ENCODE data around the gene AKAP1. TPM values are rescaled to one million over a fixed set of nuclear protein-coding genes. Genes with fewer than 3 reads are reported as not detected.

AKAP1 gene
- total and polyA plus RNA-seq, 3 donors from 2014 or later, result 73.0 to 304 (median 224) TPM

GRCh38 chr17:57110579-57111325 lies 25.7 kb downstream of the AKAP1 start:
- WGBS, 2 donors, result 57 to 62% methylated on average over 9 to 12 of the region's 12 CpGs
- no peak for DNase-seq
- Histone ChIP-seq H3K27me3 (no peaks in the 10 kb centered on the region), H3K36me3 (ENCODE audit: low read depth, missing control alignments) (no peaks in the 10 kb centered on the region), H3K27ac (no peak overlapping the region), H3K4me1 (peaks cover 13% of the 10 kb centered on the region), H3K4me3 (no peak overlapping the region), H3K9me3 (no peaks in the 10 kb centered on the region)
- intact Hi-C loops (cut with DNase I; ENCODE audit: low total_unique reads), result no loop called here
- no peak for TF ChIP-seq POLR2A (IDR thresholded peaks at IDR 0.05)
- TF ChIP-seq, protein P1, sequence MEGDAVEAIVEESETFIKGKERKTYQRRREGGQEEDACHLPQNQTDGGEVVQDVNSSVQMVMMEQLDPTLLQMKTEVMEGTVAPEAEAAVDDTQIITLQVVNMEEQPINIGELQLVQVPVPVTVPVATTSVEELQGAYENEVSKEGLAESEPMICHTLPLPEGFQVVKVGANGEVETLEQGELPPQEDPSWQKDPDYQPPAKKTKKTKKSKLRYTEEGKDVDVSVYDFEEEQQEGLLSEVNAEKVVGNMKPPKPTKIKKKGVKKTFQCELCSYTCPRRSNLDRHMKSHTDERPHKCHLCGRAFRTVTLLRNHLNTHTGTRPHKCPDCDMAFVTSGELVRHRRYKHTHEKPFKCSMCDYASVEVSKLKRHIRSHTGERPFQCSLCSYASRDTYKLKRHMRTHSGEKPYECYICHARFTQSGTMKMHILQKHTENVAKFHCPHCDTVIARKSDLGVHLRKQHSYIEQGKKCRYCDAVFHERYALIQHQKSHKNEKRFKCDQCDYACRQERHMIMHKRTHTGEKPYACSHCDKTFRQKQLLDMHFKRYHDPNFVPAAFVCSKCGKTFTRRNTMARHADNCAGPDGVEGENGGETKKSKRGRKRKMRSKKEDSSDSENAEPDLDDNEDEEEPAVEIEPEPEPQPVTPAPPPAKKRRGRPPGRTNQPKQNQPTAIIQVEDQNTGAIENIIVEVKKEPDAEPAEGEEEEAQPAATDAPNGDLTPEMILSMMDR (IDR thresholded peaks at IDR 0.05), result no peak

- WGBS, 2 donors, result 61 to 78% methylated on average over 3 of the region's 3 CpGs
These were observed 26.3 kb downstream of the AKAP1 start for GRCh38 chr17:57111386-57111785.

GRCh38 chr17:57113011-57113410 lies 28.0 kb downstream of the AKAP1 start:
- peaks cover 13% of the 10 kb centered on the region for H3K4me1 ChIP-seq
- no peaks in the 10 kb centered on the region for H3K27me3 ChIP-seq
- intact Hi-C loops (cut with DNase I; ENCODE audit: low total_unique reads), result no loop called here
- WGBS, 2 donors, result 81 to 82% methylated on average over 6 of the region's 6 CpGs
- H3K36me3 ChIP-seq (ENCODE audit: low read depth, missing control alignments), result no peaks in the 10 kb centered on the region
- no peak overlapping the region for H3K27ac ChIP-seq
- DNase-seq, result no peak
- no peak overlapping the region for H3K4me3 ChIP-seq
- TF ChIP-seq, protein P1 (IDR thresholded peaks at IDR 0.05), result no peak
- TF ChIP-seq POLR2A (IDR thresholded peaks at IDR 0.05), result no peak
- no peaks in the 10 kb centered on the region for H3K9me3 ChIP-seq

More at GRCh38 chr17:57111386-57111785, 26.3 kb downstream of the AKAP1 start:
- no peak overlapping the region for H3K4me3 ChIP-seq
- H3K36me3 ChIP-seq (ENCODE audit: low read depth, missing control alignments), result no peaks in the 10 kb centered on the region
- H3K27ac ChIP-seq, result no peak overlapping the region
- H3K9me3 ChIP-seq, result no peaks in the 10 kb centered on the region
- H3K27me3 ChIP-seq, result no peaks in the 10 kb centered on the region
- peaks cover 13% of the 10 kb centered on the region for H3K4me1 ChIP-seq
- no peak for DNase-seq
- TF ChIP-seq POLR2A (IDR thresholded peaks at IDR 0.05), result no peak
- TF ChIP-seq, protein P1 (IDR thresholded peaks at IDR 0.05), result no peak
- intact Hi-C loops (cut with DNase I; ENCODE audit: low total_unique reads), result no loop called here

DNA sequence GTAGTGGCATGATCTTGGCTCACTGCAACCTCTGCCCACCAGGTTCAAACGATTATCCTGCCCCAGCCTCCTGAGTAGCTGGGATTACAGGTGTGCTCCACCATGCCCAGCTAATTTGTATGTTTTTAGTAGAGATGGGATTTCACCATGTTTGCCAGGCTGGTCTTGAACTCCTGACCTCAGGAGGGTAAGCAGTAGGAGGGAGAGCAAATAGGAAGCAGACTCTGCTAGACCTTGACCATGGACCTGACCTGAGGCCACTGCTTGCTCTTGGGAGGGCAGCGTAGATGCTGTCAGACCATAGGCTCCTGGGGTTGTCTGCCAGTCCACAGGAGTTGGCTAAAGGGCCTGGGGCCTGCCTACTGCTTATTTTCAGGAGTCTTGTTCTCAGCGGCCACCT lies 28.6 kb downstream of the AKAP1 start:
- Histone ChIP-seq H3K27me3 (no peaks in the 10 kb centered on the region), H3K9me3 (no peaks in the 10 kb centered on the region), H3K4me3 (no peak overlapping the region), H3K27ac (no peak overlapping the region), H3K36me3 (ENCODE audit: low read depth, missing control alignments) (no peaks in the 10 kb centered on the region), H3K4me1 (peaks cover 13% of the 10 kb centered on the region)
- TF ChIP-seq, protein P1 (IDR thresholded peaks at IDR 0.05), result no peak
- no peak for TF ChIP-seq POLR2A (IDR thresholded peaks at IDR 0.05)
- intact Hi-C loops (cut with DNase I; ENCODE audit: low total_unique reads), result no loop called here
- WGBS, 2 donors, result 90 to 91% methylated on average over 3 of the region's 3 CpGs
- DNase-seq, result no peak
